Measurements from ENCODE around the gene ZNF217. TPM values are rescaled to one million over a fixed set of nuclear protein-coding genes. Genes with fewer than 3 reads are reported as not detected.

The ZNF217 gene
- total and polyA plus RNA-seq, 9 of the 15 experiments (the other 6 are each of a cell fraction or from before 2014, with no cell fraction given) = 3.0 to 41.8 (median 16.8) TPM

DNA sequence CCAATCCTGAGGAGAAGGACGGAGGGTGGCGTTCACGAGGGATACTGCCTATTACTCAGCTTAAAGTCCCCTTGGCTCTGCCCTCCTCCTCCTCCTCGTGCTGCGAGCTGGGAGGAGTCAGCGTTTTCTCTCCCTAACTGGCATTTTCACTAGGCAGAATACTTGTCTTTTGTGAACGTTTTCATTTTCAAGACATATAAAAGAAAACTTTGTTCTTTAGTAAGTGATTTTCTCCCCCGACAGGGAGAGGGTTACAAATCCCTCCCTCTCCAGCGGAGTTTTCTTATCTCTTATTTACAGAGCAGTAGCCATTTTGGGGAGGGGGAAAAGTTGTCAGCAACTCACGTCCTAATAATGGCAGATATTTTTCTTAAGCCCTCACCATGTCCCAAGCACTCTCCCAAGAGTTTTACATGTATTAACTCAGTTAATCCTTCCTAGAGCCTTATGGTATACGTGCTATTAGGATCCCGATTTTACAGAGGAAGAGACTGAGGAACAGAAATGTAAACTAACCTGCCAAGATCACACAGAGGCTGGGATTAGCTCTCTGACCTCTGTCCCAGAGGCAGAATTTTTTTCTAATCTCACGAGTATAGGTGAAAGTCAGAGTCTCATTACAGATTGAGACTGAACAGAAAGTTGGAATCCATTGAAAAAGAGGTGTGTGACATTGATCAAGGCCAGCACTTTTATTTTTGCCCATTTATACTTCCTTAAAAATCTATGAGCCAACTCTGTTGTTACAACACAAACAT lies 30.0 kb upstream of the ZNF217 start (continued):
- TF ChIP-seq GTF3C2 (IDR thresholded peaks at IDR 0.05; ENCODE audit: borderline replicate concordance, extremely low read depth, insufficient read length) = no peak
- TF ChIP-seq MCM3 (IDR thresholded peaks at IDR 0.05) = no peak
- no peak for TF ChIP-seq ZNF586 (CRISPR knock-in tag; conservative IDR thresholded peaks at IDR 0.05)
- TF ChIP-seq ZBTB7A (IDR thresholded peaks at IDR 0.05; ENCODE audit: borderline replicate concordance, control insufficient read depth, low read depth, low read length) = no peak
- TF ChIP-seq E2F3 (CRISPR knock-in tag; IDR thresholded peaks at IDR 0.05) = no peak
- no peak; the same call in 1 of the 2 replicates for TF ChIP-seq TCFL5 (CRISPR knock-in tag; conservative IDR thresholded peaks at IDR 0.05)
- TF ChIP-seq, protein P1, sequence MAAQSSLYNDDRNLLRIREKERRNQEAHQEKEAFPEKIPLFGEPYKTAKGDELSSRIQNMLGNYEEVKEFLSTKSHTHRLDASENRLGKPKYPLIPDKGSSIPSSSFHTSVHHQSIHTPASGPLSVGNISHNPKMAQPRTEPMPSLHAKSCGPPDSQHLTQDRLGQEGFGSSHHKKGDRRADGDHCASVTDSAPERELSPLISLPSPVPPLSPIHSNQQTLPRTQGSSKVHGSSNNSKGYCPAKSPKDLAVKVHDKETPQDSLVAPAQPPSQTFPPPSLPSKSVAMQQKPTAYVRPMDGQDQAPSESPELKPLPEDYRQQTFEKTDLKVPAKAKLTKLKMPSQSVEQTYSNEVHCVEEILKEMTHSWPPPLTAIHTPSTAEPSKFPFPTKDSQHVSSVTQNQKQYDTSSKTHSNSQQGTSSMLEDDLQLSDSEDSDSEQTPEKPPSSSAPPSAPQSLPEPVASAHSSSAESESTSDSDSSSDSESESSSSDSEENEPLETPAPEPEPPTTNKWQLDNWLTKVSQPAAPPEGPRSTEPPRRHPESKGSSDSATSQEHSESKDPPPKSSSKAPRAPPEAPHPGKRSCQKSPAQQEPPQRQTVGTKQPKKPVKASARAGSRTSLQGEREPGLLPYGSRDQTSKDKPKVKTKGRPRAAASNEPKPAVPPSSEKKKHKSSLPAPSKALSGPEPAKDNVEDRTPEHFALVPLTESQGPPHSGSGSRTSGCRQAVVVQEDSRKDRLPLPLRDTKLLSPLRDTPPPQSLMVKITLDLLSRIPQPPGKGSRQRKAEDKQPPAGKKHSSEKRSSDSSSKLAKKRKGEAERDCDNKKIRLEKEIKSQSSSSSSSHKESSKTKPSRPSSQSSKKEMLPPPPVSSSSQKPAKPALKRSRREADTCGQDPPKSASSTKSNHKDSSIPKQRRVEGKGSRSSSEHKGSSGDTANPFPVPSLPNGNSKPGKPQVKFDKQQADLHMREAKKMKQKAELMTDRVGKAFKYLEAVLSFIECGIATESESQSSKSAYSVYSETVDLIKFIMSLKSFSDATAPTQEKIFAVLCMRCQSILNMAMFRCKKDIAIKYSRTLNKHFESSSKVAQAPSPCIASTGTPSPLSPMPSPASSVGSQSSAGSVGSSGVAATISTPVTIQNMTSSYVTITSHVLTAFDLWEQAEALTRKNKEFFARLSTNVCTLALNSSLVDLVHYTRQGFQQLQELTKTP (IDR thresholded peaks at IDR 0.05; ENCODE audit: low read depth in 1 of 2, partially characterized antibody in 2 of 2) = peak in 1 of 2 experiments; percentile 76
- TF ChIP-seq TAF1 (IDR thresholded peaks at IDR 0.05; ENCODE audit: control insufficient read depth, extremely low read depth, insufficient read depth, low read length, severe bottlenecking) = peak; percentile 74
- no peak for TF ChIP-seq ARID3B (CRISPR knock-in tag; IDR thresholded peaks at IDR 0.05; ENCODE audit: borderline replicate concordance)
- no peak for TF ChIP-seq TGIF2 (CRISPR knock-in tag; IDR thresholded peaks at IDR 0.05)
- TF ChIP-seq FOXM1 (IDR thresholded peaks at IDR 0.05; ENCODE audit: low read depth) = peak; percentile 46
- TF ChIP-seq FOXM1 (CRISPR knock-in tag; IDR thresholded peaks at IDR 0.05; ENCODE audit: low read depth) = no peak
- no peak for TF ChIP-seq NCOA2 (IDR thresholded peaks at IDR 0.05; ENCODE audit: partially characterized antibody in 2 of 2)
- TF ChIP-seq, protein P2, sequence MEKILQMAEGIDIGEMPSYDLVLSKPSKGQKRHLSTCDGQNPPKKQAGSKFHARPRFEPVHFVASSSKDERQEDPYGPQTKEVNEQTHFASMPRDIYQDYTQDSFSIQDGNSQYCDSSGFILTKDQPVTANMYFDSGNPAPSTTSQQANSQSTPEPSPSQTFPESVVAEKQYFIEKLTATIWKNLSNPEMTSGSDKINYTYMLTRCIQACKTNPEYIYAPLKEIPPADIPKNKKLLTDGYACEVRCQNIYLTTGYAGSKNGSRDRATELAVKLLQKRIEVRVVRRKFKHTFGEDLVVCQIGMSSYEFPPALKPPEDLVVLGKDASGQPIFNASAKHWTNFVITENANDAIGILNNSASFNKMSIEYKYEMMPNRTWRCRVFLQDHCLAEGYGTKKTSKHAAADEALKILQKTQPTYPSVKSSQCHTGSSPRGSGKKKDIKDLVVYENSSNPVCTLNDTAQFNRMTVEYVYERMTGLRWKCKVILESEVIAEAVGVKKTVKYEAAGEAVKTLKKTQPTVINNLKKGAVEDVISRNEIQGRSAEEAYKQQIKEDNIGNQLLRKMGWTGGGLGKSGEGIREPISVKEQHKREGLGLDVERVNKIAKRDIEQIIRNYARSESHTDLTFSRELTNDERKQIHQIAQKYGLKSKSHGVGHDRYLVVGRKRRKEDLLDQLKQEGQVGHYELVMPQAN (IDR thresholded peaks at IDR 0.05; ENCODE audit: borderline replicate concordance) = no peak
- TF ChIP-seq ILK (tag; IDR thresholded peaks at IDR 0.05; ENCODE audit: borderline replicate concordance, low read depth) = peak; percentile 37; the same call in 1 of the 2 replicates
- TF ChIP-seq ZNF695 (CRISPR knock-in tag; IDR thresholded peaks at IDR 0.05) = no peak
